PC-9 (cell line): Measurements from ENCODE around the gene NEURL2. TPM values are rescaled to one million over a fixed set of nuclear protein-coding genes. Genes with fewer than 3 reads are reported as not detected.
"Not testable (repeated sequence)": the region's sequence is repeated elsewhere in the genome, so short reads cannot be mapped to it uniquely, and the experiment has no call there.

ENCODE experiments used
- BruUV-seq: library from RNA; stranded (reverse); fragments of 400-500 nt; replicated peaks from 2 replicates; lab custom pipeline; 2021; lab: Mats Ljungman, UMichigan
- CTCF ChIA-PET: fragments of 300-600 bp; sonication (Branson Sonifier 250); formaldehyde crosslinking; loops from one replicate; lab custom pipeline; 2022; ENCODE audit warnings: antibody characterized with exemption; lab: Charles Lee
- POLR2A ChIA-PET: fragments of 300-600 bp; sonication (Branson Sonifier 250); formaldehyde crosslinking; loops from one replicate; lab custom pipeline; 2022; ENCODE audit warnings: antibody characterized with exemption; ENCODE audit not compliant: unreplicated experiment; lab: Charles Lee
- DNase-seq, 2 experiments: peaks; one replicate each; pipeline versions ENCODE4 v3.0.0 to v3.0.0-alpha.2; 2015 to 2022; ENCODE audit warnings: mixed read lengths in 1 of 2
- H2AFZ ChIP-seq: fragments of 200-600 bp; sonication (generic); 2 replicates; pipeline ENCODE4 v1.8.1; 2017; ENCODE audit warnings: antibody characterized with exemption
- H3F3A ChIP-seq: fragments of 200-600 bp; sonication (generic); 2 replicates; pipeline ENCODE4 v1.8.1; 2017; ENCODE audit warnings: antibody characterized with exemption, mild to moderate bottlenecking, low read depth; ENCODE audit not compliant: insufficient read depth
- H3K27ac ChIP-seq: fragments of 200-600 bp; sonication (generic); 2 replicates; pipeline ENCODE4 v1.6.1; 2016; ENCODE audit warnings: mixed run types
- H3K27me3 ChIP-seq: fragments of 200-600 bp; sonication (generic); 2 replicates; pipeline ENCODE4 v1.6.1; 2016; ENCODE audit warnings: low read depth, mixed run types; ENCODE audit not compliant: insufficient read depth
- H3K36me3 ChIP-seq: fragments of 200-600 bp; sonication (generic); 2 replicates; pipeline ENCODE4 v1.6.1; 2016; ENCODE audit warnings: low read depth, mixed run types
- H3K4me1 ChIP-seq: fragments of 200-600 bp; sonication (generic); replicated peaks from 2 replicates; pipeline ENCODE4 v1.6.1; 2016; ENCODE audit warnings: mixed run types; ENCODE audit not compliant: insufficient read depth
- H3K4me2 ChIP-seq: fragments of 200-600 bp; sonication (generic); 2 replicates; pipeline ENCODE4 v1.6.1; 2017; ENCODE audit warnings: mixed run types
- H3K4me3 ChIP-seq: fragments of 200-600 bp; sonication (generic); 2 replicates; pipeline ENCODE4 v1.6.1; 2016; ENCODE audit warnings: mixed run types
- H3K79me2 ChIP-seq: fragments of 200-600 bp; sonication (generic); 2 replicates; pipeline ENCODE4 v1.6.1; 2017; ENCODE audit warnings: low read depth, mixed run types
- H3K9me2 ChIP-seq: fragments of 200-600 bp; sonication (generic); 2 replicates; pipeline ENCODE4 v1.8.1; 2017; ENCODE audit warnings: mild to moderate bottlenecking; ENCODE audit not compliant: insufficient read depth
- H3K9me3 ChIP-seq: fragments of 200-600 bp; sonication (generic); 2 replicates; pipeline ENCODE4 v1.8.1; 2016; ENCODE audit warnings: low read depth; ENCODE audit not compliant: insufficient read depth
- H4K20me1 ChIP-seq: fragments of 200-600 bp; sonication (generic); 2 replicates; pipeline ENCODE4 v1.8.1; 2017; ENCODE audit not compliant: insufficient read depth
- CTCF ChIP-seq: fragments of 200-600 bp; sonication (generic); conservative IDR thresholded peaks from 2 replicates; pipeline ENCODE4 v1.6.1; 2017; ENCODE audit warnings: mixed run types, antibody characterized with exemption, mild to moderate bottlenecking, moderate library complexity
- EZH2 ChIP-seq: fragments of 200-600 bp; sonication (generic); IDR thresholded peaks from 2 replicates; pipeline ENCODE4 v1.8.0; 2017; ENCODE audit warnings: antibody characterized with exemption, low read depth
- intact Hi-C: fragments of 100-400 bp; cut with micrococcal nuclease; formaldehyde crosslinking; loops from one replicate; pipeline ENCODE4 v1.10.0; 2022; ENCODE audit not compliant: unreplicated experiment
- total RNA-seq: library from RNA; stranded (reverse); gene quantifications from 2 replicates; pipeline ENCODE4 v1.2.3, GENCODE V29; 2021

Gene NEURL2
- total RNA-seq, 1 experiment from 2014 or later: 6.5 TPM

DNA sequence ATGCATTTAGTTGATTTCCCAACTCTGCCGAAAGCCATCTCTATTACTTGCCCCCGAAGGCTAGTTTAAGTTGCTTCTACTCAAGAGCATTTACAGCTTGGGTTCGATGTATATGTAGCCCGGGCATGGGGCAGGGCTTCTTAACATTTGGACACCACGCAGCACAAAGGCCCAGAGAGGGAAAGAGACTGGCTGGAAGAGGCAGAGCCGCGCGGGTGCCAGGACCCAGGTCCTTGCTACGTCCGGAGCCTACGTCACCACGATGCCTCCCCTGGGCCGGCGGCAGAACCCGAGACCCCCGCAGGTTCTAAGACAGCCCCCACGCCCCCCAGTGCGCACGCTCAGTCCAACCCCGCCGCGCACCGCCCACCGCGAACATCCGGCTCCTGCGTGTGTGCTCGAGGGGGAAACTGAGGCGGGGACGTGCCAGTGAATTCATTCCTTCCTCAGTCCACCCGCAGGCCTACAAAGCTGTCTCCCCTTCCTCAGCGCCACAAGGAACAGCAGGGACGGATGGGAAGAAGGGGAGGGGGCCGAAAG lies 43.1 kb upstream of the NEURL2 start:
- peaks cover 7% of the 10 kb centered on the region; the same call in 1 of the 2 replicates for H3K36me3 ChIP-seq
- TF ChIP-seq CTCF (no peak), EZH2 (no peak)
- intact Hi-C loops: loop anchor here (1.0 to 2.0 kb wide), 3 partner anchors 23 to 39 kb away; partner anchors contain the start of gene ZNF335
- H4K20me1 ChIP-seq: peaks cover 27% of the 10 kb centered on the region
- peak overlapping the region; percentile 92 for H3K4me2 ChIP-seq
- peak overlapping the region; percentile 80 for H2AFZ ChIP-seq
- BruUV-seq: no TSS peak
- peak overlapping the region; percentile 93 for H3K27ac ChIP-seq
- H3K79me2 ChIP-seq: peaks cover 39% of the 10 kb centered on the region
- no peaks in the 10 kb centered on the region for H3K9me2 ChIP-seq
- H3K9me3 ChIP-seq: no peaks in the 10 kb centered on the region
- H3K4me1 ChIP-seq: peaks cover 11% of the 10 kb centered on the region
- DNase-seq: peak in 1 of 2 experiments; percentile 33
- peak overlapping the region; percentile 73 for H3K4me3 ChIP-seq
- H3K27me3 ChIP-seq: no peaks in the 10 kb centered on the region
- H3F3A ChIP-seq: peaks cover 15% of the 10 kb centered on the region
- ChIA-PET POLR2A (interaction anchor here (0.6 to 1.3 kb wide), 6 partner anchors 10 to 518 kb away, joined by 3 to 17 read pairs (median 4); no protein-coding TSS in a partner anchor), CTCF (interaction anchor here (1.1 kb wide), 1 partner anchor 36 kb away, joined by 3 read pairs; no protein-coding TSS in a partner anchor)

DNA sequence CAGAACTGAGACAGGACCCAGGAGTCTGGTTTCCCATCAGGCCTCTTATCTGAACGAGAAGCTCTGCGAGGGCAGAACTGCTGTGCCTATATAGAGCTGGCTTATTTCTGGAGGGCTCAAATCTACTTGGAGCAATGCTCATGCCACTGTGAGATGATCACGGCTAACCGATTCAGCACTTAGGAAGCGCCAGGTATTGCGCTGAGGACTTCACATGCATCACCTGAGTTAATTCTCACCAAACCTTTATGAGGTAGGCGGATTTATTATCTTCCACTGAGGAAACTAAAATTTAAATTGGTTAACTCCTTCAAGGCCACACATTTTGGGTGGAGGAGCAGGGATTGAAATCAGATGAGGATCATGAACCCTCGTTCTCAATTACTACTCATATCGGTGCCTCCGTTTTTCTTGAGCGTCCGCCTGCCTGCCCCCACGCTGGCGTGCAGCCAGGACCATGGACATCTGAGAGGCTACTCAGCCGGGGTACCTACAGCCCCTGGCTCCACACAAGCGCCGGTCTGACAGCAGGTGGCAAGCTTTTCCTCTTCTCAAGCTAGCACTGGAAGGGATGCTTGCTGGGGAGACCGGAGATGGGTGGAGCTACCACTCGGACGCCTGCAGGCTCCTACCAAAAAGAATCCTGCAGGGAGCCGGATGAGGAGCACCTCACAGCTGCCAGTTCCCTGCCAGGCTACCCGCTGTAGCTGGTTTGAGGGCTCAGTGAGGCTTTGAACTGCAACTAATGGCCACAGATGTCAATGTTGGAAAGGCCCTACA lies 42.4 kb upstream of the NEURL2 start:
- Histone ChIP-seq H2AFZ (no peak overlapping the region; the same call in 1 of the 2 replicates), H3F3A (peaks cover 20% of the 10 kb centered on the region), H3K36me3 (peaks cover 5% of the 10 kb centered on the region; the same call in 1 of the 2 replicates), H3K79me2 (peaks cover 39% of the 10 kb centered on the region), H3K27me3 (no peaks in the 10 kb centered on the region), H3K9me2 (no peaks in the 10 kb centered on the region), H3K9me3 (no peaks in the 10 kb centered on the region), H3K4me2 (peak overlapping the region; percentile 92), H4K20me1 (peaks cover 27% of the 10 kb centered on the region), H3K4me1 (peaks cover 11% of the 10 kb centered on the region), H3K4me3 (peak overlapping the region; percentile 73), H3K27ac (peak overlapping the region; percentile 93; the same call in 1 of the 2 replicates)
- intact Hi-C loops: loop anchor here (1.0 to 2.0 kb wide), 3 partner anchors 23 to 39 kb away; partner anchors contain the start of gene ZNF335
- BruUV-seq: TSS peak; percentile 46
- POLR2A ChIA-PET: interaction anchor here (0.6 to 1.3 kb wide), 6 partner anchors 11 to 518 kb away, joined by 3 to 17 read pairs (median 4); no protein-coding TSS in a partner anchor
- DNase-seq: peak; percentile 75 to 76
- TF ChIP-seq EZH2: no peak
- peak; percentile 56; the same call in 1 of the 2 replicates for TF ChIP-seq CTCF
- CTCF ChIA-PET: interaction anchor here (1.1 kb wide), 1 partner anchor 36 kb away, joined by 3 read pairs; no protein-coding TSS in a partner anchor

- Histone ChIP-seq H3F3A (peaks cover 31% of the 10 kb centered on the region), H4K20me1 (peaks cover 27% of the 10 kb centered on the region), H3K4me1 (peaks cover 11% of the 10 kb centered on the region), H3K79me2 (peaks cover 35% of the 10 kb centered on the region)
- H2AFZ ChIP-seq, H3K4me3 ChIP-seq, CTCF ChIA-PET, H3K9me2 ChIP-seq, intact Hi-C loops, H3K27me3 ChIP-seq, H3K36me3 ChIP-seq, H3K4me2 ChIP-seq, DNase-seq, H3K27ac ChIP-seq, BruUV-seq, H3K9me3 ChIP-seq: not testable (repeated sequence)
- POLR2A ChIA-PET: interaction anchor here (0.6 kb wide), 1 partner anchor 55 kb away, joined by 8 read pairs; no protein-coding TSS in a partner anchor
Observed at GRCh38 chr20:45931680-45932079, 40.7 kb upstream of the NEURL2 start.
